ENCODE results near the gene CYLD. TPM values are rescaled to one million over a fixed set of nuclear protein-coding genes. Genes with fewer than 3 reads are reported as not detected.

Gene CYLD
- polyA plus RNA-seq, 1 donor, result 34.5 TPM

- DNase-seq, result no peak
Measured at GRCh38 chr16:50848755-50849514, 107.0 kb downstream of the CYLD start.

Other genes with a start within 250 kb of the CYLD start
- gene NKD1, start 193.7 kb upstream of the CYLD start, polyA plus RNA-seq (ENCODE audit: insufficient read length), result 13.1 TPM
- 1.7 TPM for gene SNX20, start 60.8 kb upstream of the CYLD start, polyA plus RNA-seq (ENCODE audit: insufficient read length)
- gene NOD2, start 48.5 kb upstream of the CYLD start, polyA plus RNA-seq (ENCODE audit: insufficient read length), result 2.3 TPM